B cell (primary cell): ENCODE data around the gene DCAF4. TPM values are rescaled to one million over a fixed set of nuclear protein-coding genes. Genes with fewer than 3 reads are reported as not detected.

Experiments used
- ATAC-seq: fragments of 200-7000 bp; cut with Tn5 transposase; one replicate; pipeline ENCODE4 v1.10.0; 2021; ENCODE audit warnings: low read depth, mild to moderate bottlenecking, moderate number of reproducible peaks, moderate library complexity
- CTCF ChIA-PET: fragments of 350-600 bp; sonication (Branson Sonifier 250); formaldehyde crosslinking; loops from one replicate; lab custom pipeline; 2021; ENCODE audit warnings: antibody characterized with exemption, inconsistent platforms; lab: Charles Lee
- POLR2A ChIA-PET: fragments of 350-600 bp; sonication (Branson Sonifier 250); formaldehyde crosslinking; loops from one replicate; lab custom pipeline; 2021; ENCODE audit warnings: antibody characterized with exemption; lab: Charles Lee
- DNase-seq: peaks from one replicate; pipeline ENCODE4 v3.0.0; 2013
- H2AFZ ChIP-seq: 2 replicates; pipeline ENCODE4 v1.6.1; 2012; ENCODE audit warnings: mild to moderate bottlenecking, low read depth, low read length; ENCODE audit not compliant: insufficient read depth, poor library complexity, severe bottlenecking
- H3K27ac ChIP-seq, 2 donors: 1 replicate in 1 of 2; 2 replicates in 1 of 2; pipeline ENCODE4 v1.5.1; 2012 to 2013; ENCODE audit warnings: low read length in 2 of 2, mild to moderate bottlenecking in 2 of 2, moderate library complexity in 1 of 2
- H3K27me3 ChIP-seq, 4 experiments: fragments of 200-600 bp in 1 of 4; sonication (generic) in 1 of 4; replicated peaks in 1 of 4; 1 replicate in 2 of 4; 2 replicates in 2 of 4; pipeline versions ENCODE4 v1.6.1 to v1.7.0; 2013 to 2016; ENCODE audit warnings: low read length in 3 of 4, mild to moderate bottlenecking in 2 of 4, mixed read lengths in 1 of 4, moderate library complexity in 1 of 4; ENCODE audit not compliant: insufficient read depth in 4 of 4, control insufficient read depth in 3 of 4; ENCODE audit errors: control extremely low read depth in 1 of 4
- H3K36me3 ChIP-seq, 2 experiments: replicated peaks in 1 of 2; 1 replicate in 1 of 2; 2 replicates in 1 of 2; pipeline versions ENCODE4 v1.6.1 to v1.7.1; 2013; ENCODE audit warnings: low read length in 1 of 2; ENCODE audit not compliant: insufficient read depth in 2 of 2, control insufficient read depth in 1 of 2; ENCODE audit errors: control extremely low read depth in 1 of 2, extremely low read depth in 1 of 2
- H3K4me1 ChIP-seq, 2 donors: fragments of 200-600 bp in 1 of 2; sonication (generic) in 1 of 2; 1 replicate in 1 of 2; 2 replicates in 1 of 2; pipeline versions ENCODE4 v1.5.1 to v1.6.1; 2013 to 2017; ENCODE audit warnings: low read length in 2 of 2; ENCODE audit not compliant: control insufficient read depth in 2 of 2, insufficient read depth in 2 of 2
- H3K4me2 ChIP-seq: replicated peaks from 2 replicates; pipeline ENCODE3; 2012; ENCODE audit warnings: mild to moderate bottlenecking, low read depth, low read length; ENCODE audit not compliant: poor library complexity, severe bottlenecking
- H3K4me3 ChIP-seq, 5 experiments: fragments of 200-600 bp in 1 of 5; sonication (generic) in 1 of 5; 1 replicate in 3 of 5; 2 replicates in 2 of 5; pipeline versions ENCODE4 v1.5.1 to v1.7.0; 2011 to 2016; ENCODE audit warnings: low read length in 4 of 5, mild to moderate bottlenecking in 4 of 5, low read depth in 2 of 5, control low read depth in 1 of 5, moderate library complexity in 1 of 5; ENCODE audit not compliant: insufficient read depth in 1 of 5; ENCODE audit errors: control extremely low read depth in 1 of 5, extremely low read depth in 1 of 5
- H3K79me2 ChIP-seq: fragments of 200-600 bp; sonication (generic); one replicate; pipeline ENCODE4 v1.6.0; 2016; ENCODE audit warnings: low read length; ENCODE audit not compliant: control insufficient read depth, insufficient read depth
- H3K9ac ChIP-seq: fragments of 200-600 bp; sonication (generic); 2 replicates; pipeline ENCODE4 v1.6.1; 2017; ENCODE audit warnings: mild to moderate bottlenecking, low read length, moderate library complexity
- H3K9me3 ChIP-seq, 3 donors: one replicate each; pipeline versions ENCODE4 v1.6.1 to v1.7.1; 2013; ENCODE audit warnings: low read length in 2 of 3; ENCODE audit not compliant: control insufficient read depth in 2 of 3, insufficient read depth in 1 of 3; ENCODE audit errors: control extremely low read depth in 1 of 3
- H4K20me1 ChIP-seq: 2 replicates; pipeline ENCODE4 v1.6.0; 2012; ENCODE audit warnings: mild to moderate bottlenecking, low read length; ENCODE audit not compliant: insufficient read depth, control insufficient read depth, poor library complexity, severe bottlenecking
- H3K27ac Mint-ChIP-seq: one replicate; pipeline ENCODE4 v1.8.0; 2021; ENCODE audit warnings: mixed read lengths
- H3K27me3 Mint-ChIP-seq: one replicate; pipeline ENCODE4 v1.8.0; 2021; ENCODE audit warnings: mixed read lengths
- H3K4me1 Mint-ChIP-seq: one replicate; pipeline ENCODE4 v1.8.0; 2021; ENCODE audit warnings: mixed read lengths
- H3K4me3 Mint-ChIP-seq: one replicate; pipeline ENCODE4 v1.8.0; 2021; ENCODE audit warnings: mixed read lengths
- H3K9me3 Mint-ChIP-seq: one replicate; pipeline ENCODE4 v1.8.0; 2022; ENCODE audit warnings: mixed read lengths; ENCODE audit not compliant: insufficient read depth
- EZH2 ChIP-seq: IDR thresholded peaks from 2 replicates; pipeline ENCODE4 v1.6.1; 2012; ENCODE audit warnings: borderline replicate concordance, low read depth, mild to moderate bottlenecking, moderate library complexity, low read length; ENCODE audit not compliant: insufficient read depth, poor library complexity, severe bottlenecking
- WGBS: methylation state at CpG from one replicate; pipeline ENCODE4 v1.1.5; 2013; ENCODE audit warnings: missing lambda C conversion rate; ENCODE audit not compliant: insufficient coverage; 5-methylcytosine and 5-hydroxymethylcytosine counted together
- intact Hi-C: fragments of 100-400 bp; cut with micrococcal nuclease; formaldehyde crosslinking; loops from one replicate; pipeline ENCODE4 v1.10.0; 2022
- polyA plus RNA-seq: library from polyadenylated mRNA; depleted of rRNA; stranded (reverse); fragments of >200 nt; gene quantifications from 2 replicates; pipeline ENCODE4 v1.2.3, GENCODE V29; 2012
- total RNA-seq, 2 donors: library from RNA; stranded (reverse); fragments of 120-200 nt in 1 of 2; gene quantifications; 1 replicate in 1 of 2; 2 replicates in 1 of 2; pipeline versions ENCODE4 v1.2.3 to v1.2.4, GENCODE V29; 2013 to 2022
- TF ChIP-seq, protein P1 (sequence below): fragments of 200-600 bp; IDR thresholded peaks from one replicate; pipeline ENCODE4 v1.8.0; 2022; ENCODE audit warnings: antibody characterized with exemption, mild to moderate bottlenecking

DCAF4 gene
- total and polyA plus RNA-seq, 2 donors (not counting 1 experiment from before 2014, with no cell fraction given), result 35.3 to 54.6 TPM

DNA sequence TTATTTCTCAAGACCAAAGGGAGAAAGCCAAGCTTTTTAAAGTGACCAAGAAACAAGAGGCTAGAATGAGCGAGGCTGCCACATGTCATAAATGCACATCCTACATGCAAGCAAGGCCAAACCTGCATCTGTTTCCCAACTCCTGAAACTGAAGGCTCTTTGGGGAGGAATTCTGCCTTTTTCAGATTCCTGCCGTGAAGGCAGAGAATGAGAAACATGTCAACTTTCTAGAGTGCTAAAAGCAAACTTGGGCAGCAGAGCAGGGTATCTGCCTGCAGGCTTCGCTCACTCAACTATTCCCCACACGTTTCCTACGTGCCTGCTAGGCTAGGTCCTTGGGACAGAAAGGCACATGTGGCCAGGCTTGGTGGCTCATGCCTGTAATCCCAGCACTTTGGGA is 47.5 kb upstream of the DCAF4 start:
- H3K9me3 Mint-ChIP-seq, result no peaks in the 10 kb centered on the region

DNA sequence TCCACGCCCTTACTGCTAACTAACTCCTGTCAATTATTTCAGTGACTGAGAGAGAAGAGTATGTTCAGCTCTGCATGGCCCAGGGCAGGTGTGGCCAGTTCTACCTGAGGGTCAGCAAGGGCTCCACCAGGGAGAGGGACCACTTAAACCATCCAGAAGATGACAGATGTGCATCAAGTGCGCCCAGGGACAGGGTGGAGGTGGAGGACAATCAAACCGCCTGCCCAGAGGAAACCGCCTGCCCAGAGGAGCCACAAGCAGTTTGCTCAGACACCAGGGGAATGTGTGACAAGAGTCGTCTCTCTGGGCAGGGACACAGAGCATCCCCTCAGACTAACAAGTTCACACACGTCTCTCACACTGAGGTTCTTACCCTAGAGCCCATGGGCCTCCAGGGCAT is 46.8 kb upstream of the DCAF4 start:
- H3K79me2 ChIP-seq, result peaks cover 80% of the 10 kb centered on the region
- CTCF ChIA-PET, result no interaction called here
- H3K9ac ChIP-seq, result no peak overlapping the region
- POLR2A ChIA-PET, result no interaction called here
- H3K4me3 ChIP-seq, result no peak overlapping the region
- no peak overlapping the region for H2AFZ ChIP-seq
- TF ChIP-seq EZH2, result no peak
- TF ChIP-seq, protein P1, sequence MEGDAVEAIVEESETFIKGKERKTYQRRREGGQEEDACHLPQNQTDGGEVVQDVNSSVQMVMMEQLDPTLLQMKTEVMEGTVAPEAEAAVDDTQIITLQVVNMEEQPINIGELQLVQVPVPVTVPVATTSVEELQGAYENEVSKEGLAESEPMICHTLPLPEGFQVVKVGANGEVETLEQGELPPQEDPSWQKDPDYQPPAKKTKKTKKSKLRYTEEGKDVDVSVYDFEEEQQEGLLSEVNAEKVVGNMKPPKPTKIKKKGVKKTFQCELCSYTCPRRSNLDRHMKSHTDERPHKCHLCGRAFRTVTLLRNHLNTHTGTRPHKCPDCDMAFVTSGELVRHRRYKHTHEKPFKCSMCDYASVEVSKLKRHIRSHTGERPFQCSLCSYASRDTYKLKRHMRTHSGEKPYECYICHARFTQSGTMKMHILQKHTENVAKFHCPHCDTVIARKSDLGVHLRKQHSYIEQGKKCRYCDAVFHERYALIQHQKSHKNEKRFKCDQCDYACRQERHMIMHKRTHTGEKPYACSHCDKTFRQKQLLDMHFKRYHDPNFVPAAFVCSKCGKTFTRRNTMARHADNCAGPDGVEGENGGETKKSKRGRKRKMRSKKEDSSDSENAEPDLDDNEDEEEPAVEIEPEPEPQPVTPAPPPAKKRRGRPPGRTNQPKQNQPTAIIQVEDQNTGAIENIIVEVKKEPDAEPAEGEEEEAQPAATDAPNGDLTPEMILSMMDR, result no peak
- H3K4me3 Mint-ChIP-seq, result no peak overlapping the region
- no peak overlapping the region for H3K27ac ChIP-seq
- peaks cover 0 to 20% of the 10 kb centered on the region in 2 experiments for H3K36me3 ChIP-seq
- H3K9me3 Mint-ChIP-seq, result no peaks in the 10 kb centered on the region
- ATAC-seq, result no peak
- WGBS, result 98% methylated on average over 4 of the region's 6 CpGs
- peaks cover 21 to 35% of the 10 kb centered on the region in 2 donors for H3K4me1 ChIP-seq
- peaks cover 43% of the 10 kb centered on the region for H3K4me1 Mint-ChIP-seq
- intact Hi-C loops, result no loop called here
- DNase-seq, result no peak
- H3K27me3 ChIP-seq, result no peaks in the 10 kb centered on the region
- peaks cover 0 to 8% (median 0%) of the 10 kb centered on the region in 3 donors for H3K9me3 ChIP-seq
- H3K27me3 Mint-ChIP-seq, result no peaks in the 10 kb centered on the region
- no peak overlapping the region for H3K4me2 ChIP-seq
- H3K27ac Mint-ChIP-seq, result no peak overlapping the region
- peaks cover 14% of the 10 kb centered on the region for H4K20me1 ChIP-seq

More for the DNA sequence above, 47.5 kb upstream of the DCAF4 start:
- Histone ChIP-seq H3K9ac (no peak overlapping the region), H3K79me2 (peaks cover 81% of the 10 kb centered on the region), H3K27me3 (no peaks in the 10 kb centered on the region), H3K36me3 (peaks cover 0 to 20% of the 10 kb centered on the region in 2 experiments), H2AFZ (no peak overlapping the region), H3K4me2 (no peak overlapping the region), H3K4me1 (peaks cover 18 to 29% of the 10 kb centered on the region in 2 donors), H3K9me3 (peaks cover 0 to 10% (median 0%) of the 10 kb centered on the region in 3 donors), H3K27ac (no peak overlapping the region), H3K4me3 (no peak overlapping the region), H4K20me1 (peaks cover 14% of the 10 kb centered on the region)
- DNase-seq (no peak), ATAC-seq (no peak)
- peaks cover 38% of the 10 kb centered on the region for H3K4me1 Mint-ChIP-seq
- 96% methylated on average over 5 of the region's 5 CpGs for WGBS
- H3K4me3 Mint-ChIP-seq, result no peak overlapping the region
- H3K27me3 Mint-ChIP-seq, result no peaks in the 10 kb centered on the region
- ChIA-PET CTCF (no interaction called here), POLR2A (no interaction called here)
- intact Hi-C loops, result no loop called here
- TF ChIP-seq, protein P1, result no peak
- TF ChIP-seq EZH2, result no peak
- no peak overlapping the region for H3K27ac Mint-ChIP-seq
